Cardiac septum (tissue), 1 donor: ENCODE measurements around the gene C3. TPM values are rescaled to one million over a fixed set of nuclear protein-coding genes. Genes with fewer than 3 reads are reported as not detected.

Source experiments
- DNase-seq: peaks from one replicate; pipeline ENCODE4 v3.0.0-alpha.2; 2020; ENCODE audit warnings: low spot score
- intact Hi-C: fragments of 100-400 bp; cut with DNase I; formaldehyde crosslinking; loops from one replicate; pipeline ENCODE4 v1.14.0; 2022
- total RNA-seq: library from RNA; stranded (reverse); fragmentation: NEBNext Ultra II Directional; extraction: Animal tissue kit (Norgen Biotek cat#: 25700); gene quantifications from one replicate; pipeline ENCODE4 v1.2.1, GENCODE V29; 2021
- donor health status: DM: no; HTN: no; CAD: no.

The C3 gene
- total RNA-seq, 1 donor from 2014 or later = 50.6 TPM

- intact Hi-C loops = no loop called here
These were observed 13.7 kb upstream of the C3 start for GRCh38 chr19:6734096-6734696.

GRCh38 chr19:6733338-6734095, 13.1 kb upstream of the C3 start:
- intact Hi-C loops = no loop called here

More at GRCh38 chr19:6734096-6734696, 13.7 kb upstream of the C3 start:
- DNase-seq = no peak

GRCh38 chr19:6732803-6733337, 12.4 kb upstream of the C3 start:
- DNase-seq = no peak
- intact Hi-C loops = no loop called here

More at GRCh38 chr19:6733338-6734095, 13.1 kb upstream of the C3 start:
- no peak for DNase-seq

- DNase-seq = no peak
These were observed 11.4 kb upstream of the C3 start for GRCh38 chr19:6731822-6732221.

GRCh38 chr19:6730941-6731670, 10.7 kb upstream of the C3 start:
- intact Hi-C loops = no loop called here
- DNase-seq = no peak

More at GRCh38 chr19:6731822-6732221, 11.4 kb upstream of the C3 start:
- intact Hi-C loops = no loop called here

- intact Hi-C loops = no loop called here
- DNase-seq = no peak
These were observed 9.8 kb upstream of the C3 start for GRCh38 chr19:6730153-6730804.

GRCh38 chr19:6729573-6730152, 9.2 kb upstream of the C3 start:
- DNase-seq = no peak
- intact Hi-C loops = no loop called here

- no peak for DNase-seq
These were observed 7.9 kb upstream of the C3 start for GRCh38 chr19:6728346-6728745.

GRCh38 chr19:6725513-6726231, 5.2 kb upstream of the C3 start:
- DNase-seq = no peak
- intact Hi-C loops = no loop called here

More at GRCh38 chr19:6728346-6728745, 7.9 kb upstream of the C3 start:
- intact Hi-C loops = no loop called here

- intact Hi-C loops = no loop called here
- no peak for DNase-seq
These were observed 4.4 kb upstream of the C3 start for GRCh38 chr19:6724631-6725492.

GRCh38 chr19:6723738-6724137, 3.3 kb upstream of the C3 start:
- intact Hi-C loops = no loop called here
- no peak for DNase-seq

GRCh38 chr19:6723108-6723618, 2.7 kb upstream of the C3 start:
- DNase-seq = no peak
- intact Hi-C loops = no loop called here

GRCh38 chr19:6721773-6722172, 1.3 kb upstream of the C3 start:
- intact Hi-C loops = no loop called here
- DNase-seq = no peak

GRCh38 chr19:6721138-6721474, 656 bp upstream of the C3 start:
- intact Hi-C loops = no loop called here
- no peak for DNase-seq

GRCh38 chr19:6719992-6720368, 470 bp downstream of the C3 start:
- intact Hi-C loops = no loop called here
- DNase-seq = no peak

GRCh38 chr19:6719540-6719861, 949 bp downstream of the C3 start:
- no peak for DNase-seq
- intact Hi-C loops = no loop called here

GRCh38 chr19:6718741-6719539, 1.5 kb downstream of the C3 start:
- DNase-seq = no peak
- intact Hi-C loops = no loop called here
